ENCODE measurements around the gene DPRX. TPM values are rescaled to one million over a fixed set of nuclear protein-coding genes. Genes with fewer than 3 reads are reported as not detected.

Gene DPRX
- total and polyA plus RNA-seq, 4 experiments from 2014 or later: not detected

GRCh38 chr19:53647350-53647749 is 15.6 kb downstream of the DPRX start:
- no peaks in the 10 kb centered on the region for H3K4me1 Mint-ChIP-seq
- H3K27me3 Mint-ChIP-seq: no peaks in the 10 kb centered on the region
- H3K4me3 ChIP-seq (ENCODE audit: low read length in 2 of 2): no peak overlapping the region
- CTCF ChIA-PET (ENCODE audit: partially characterized antibody): no interaction called here
- H3K9me3 Mint-ChIP-seq: peaks cover 0 to 38% (median 9%) of the 10 kb centered on the region in 8 donors
- H3K4me3 Mint-ChIP-seq: no peak overlapping the region
- no peak for DNase-seq
- no peak overlapping the region for H3K27ac Mint-ChIP-seq
- no peak overlapping the region for H3K27ac ChIP-seq (ENCODE audit: low read depth, low read length)
- intact Hi-C loops (cut with micrococcal nuclease): no loop called here
- no peaks in the 10 kb centered on the region for H3K36me3 ChIP-seq (ENCODE audit: insufficient read depth, low read length)
- no peaks in the 10 kb centered on the region for H3K27me3 ChIP-seq (ENCODE audit: insufficient read depth, low read length)
- POLR2A ChIA-PET (ENCODE audit: partially characterized antibody): no interaction called here
- H3K36me3 Mint-ChIP-seq: peaks cover 0 to 1% of the 10 kb centered on the region in 2 donors
- no peaks in the 10 kb centered on the region for H3K9me3 ChIP-seq (ENCODE audit: control insufficient read depth in 1 of 2, low read length in 2 of 2)
- H3K4me1 ChIP-seq (ENCODE audit: insufficient read depth, low read length): no peaks in the 10 kb centered on the region

- H3K9me3 ChIP-seq (ENCODE audit: control insufficient read depth in 1 of 2, low read length in 2 of 2): no peaks in the 10 kb centered on the region
- intact Hi-C loops (cut with micrococcal nuclease): no loop called here
Measured at GRCh38 chr19:53647792-53648191, 16.0 kb downstream of the DPRX start.

GRCh38 chr19:53649746-53650593 is 18.2 kb downstream of the DPRX start:
- Mint-ChIP-seq H3K27me3 (no peaks in the 10 kb centered on the region), H3K4me3 (no peak overlapping the region), H3K27ac (no peak overlapping the region), H3K36me3 (peaks cover 0 to 1% of the 10 kb centered on the region in 2 donors), H3K9me3 (peaks cover 0 to 42% (median 20%) of the 10 kb centered on the region in 8 donors), H3K4me1 (no peaks in the 10 kb centered on the region)
- Histone ChIP-seq H3K27ac (ENCODE audit: low read depth, low read length) (no peak overlapping the region), H3K27me3 (ENCODE audit: insufficient read depth, low read length) (no peaks in the 10 kb centered on the region), H3K9me3 (ENCODE audit: control insufficient read depth in 1 of 2, low read length in 2 of 2) (no peaks in the 10 kb centered on the region), H3K4me3 (ENCODE audit: low read length in 2 of 2) (no peak overlapping the region), H3K4me1 (ENCODE audit: insufficient read depth, low read length) (no peaks in the 10 kb centered on the region), H3K36me3 (ENCODE audit: insufficient read depth, low read length) (no peaks in the 10 kb centered on the region)
- POLR2A ChIA-PET (ENCODE audit: partially characterized antibody): no interaction called here
- CTCF ChIA-PET (ENCODE audit: partially characterized antibody): no interaction called here
- DNase-seq: no peak
- intact Hi-C loops (cut with micrococcal nuclease): no loop called here

More at GRCh38 chr19:53647792-53648191, 16.0 kb downstream of the DPRX start:
- H3K27me3 ChIP-seq (ENCODE audit: insufficient read depth, low read length): no peaks in the 10 kb centered on the region
- Mint-ChIP-seq H3K36me3 (peaks cover 0 to 1% of the 10 kb centered on the region in 2 donors), H3K4me3 (no peak overlapping the region), H3K27me3 (no peaks in the 10 kb centered on the region), H3K9me3 (peaks cover 0 to 39% (median 11%) of the 10 kb centered on the region in 8 donors), H3K4me1 (no peaks in the 10 kb centered on the region), H3K27ac (no peak overlapping the region)
- H3K36me3 ChIP-seq (ENCODE audit: insufficient read depth, low read length): no peaks in the 10 kb centered on the region
- H3K27ac ChIP-seq (ENCODE audit: low read depth, low read length): no peak overlapping the region
- ChIA-PET POLR2A (ENCODE audit: partially characterized antibody) (no interaction called here), CTCF (ENCODE audit: partially characterized antibody) (no interaction called here)
- H3K4me3 ChIP-seq (ENCODE audit: low read length in 2 of 2): no peak overlapping the region
- no peak for DNase-seq
- H3K4me1 ChIP-seq (ENCODE audit: insufficient read depth, low read length): no peaks in the 10 kb centered on the region

GRCh38 chr19:53652476-53652875 is 20.7 kb downstream of the DPRX start:
- Mint-ChIP-seq H3K27me3 (no peaks in the 10 kb centered on the region), H3K36me3 (peaks cover 0 to 1% of the 10 kb centered on the region in 2 donors), H3K4me3 (no peak overlapping the region), H3K27ac (no peak overlapping the region), H3K9me3 (peaks cover 0 to 41% (median 27%) of the 10 kb centered on the region in 8 donors), H3K4me1 (no peaks in the 10 kb centered on the region)
- H3K27ac ChIP-seq (ENCODE audit: low read depth, low read length): no peak overlapping the region
- no peaks in the 10 kb centered on the region for H3K27me3 ChIP-seq (ENCODE audit: insufficient read depth, low read length)
- POLR2A ChIA-PET (ENCODE audit: partially characterized antibody): no interaction called here
- DNase-seq: no peak
- H3K4me1 ChIP-seq (ENCODE audit: insufficient read depth, low read length): no peaks in the 10 kb centered on the region
- H3K4me3 ChIP-seq (ENCODE audit: low read length in 2 of 2): no peak overlapping the region
- H3K9me3 ChIP-seq (ENCODE audit: control insufficient read depth in 1 of 2, low read length in 2 of 2): no peaks in the 10 kb centered on the region
- no peaks in the 10 kb centered on the region for H3K36me3 ChIP-seq (ENCODE audit: insufficient read depth, low read length)
- intact Hi-C loops (cut with micrococcal nuclease): no loop called here
- CTCF ChIA-PET (ENCODE audit: partially characterized antibody): no interaction called here

- no peaks in the 10 kb centered on the region for H3K9me3 ChIP-seq (ENCODE audit: control insufficient read depth in 1 of 2, low read length in 2 of 2)
- H3K4me1 Mint-ChIP-seq: no peaks in the 10 kb centered on the region
- no peak overlapping the region for H3K4me3 ChIP-seq (ENCODE audit: low read length in 2 of 2)
- H3K27ac Mint-ChIP-seq: no peak overlapping the region
- CTCF ChIA-PET (ENCODE audit: partially characterized antibody): no interaction called here
- H3K27me3 Mint-ChIP-seq: no peaks in the 10 kb centered on the region
- H3K4me1 ChIP-seq (ENCODE audit: insufficient read depth, low read length): no peaks in the 10 kb centered on the region
- no peak overlapping the region for H3K4me3 Mint-ChIP-seq
- no peaks in the 10 kb centered on the region for H3K36me3 ChIP-seq (ENCODE audit: insufficient read depth, low read length)
- H3K27me3 ChIP-seq (ENCODE audit: insufficient read depth, low read length): no peaks in the 10 kb centered on the region
- peaks cover 0 to 39% (median 29%) of the 10 kb centered on the region in 8 donors for H3K9me3 Mint-ChIP-seq
- DNase-seq: no peak
- intact Hi-C loops (cut with micrococcal nuclease): no loop called here
- H3K27ac ChIP-seq (ENCODE audit: low read depth, low read length): no peak overlapping the region
- POLR2A ChIA-PET (ENCODE audit: partially characterized antibody): no interaction called here
- peaks cover 0 to 1% of the 10 kb centered on the region in 2 donors for H3K36me3 Mint-ChIP-seq
Measured at GRCh38 chr19:53655042-53655665, 23.4 kb downstream of the DPRX start.

GRCh38 chr19:53657330-53657729 is 25.5 kb downstream of the DPRX start:
- intact Hi-C loops (cut with micrococcal nuclease): no loop called here

GRCh38 chr19:53657778-53658177 is 26.0 kb downstream of the DPRX start:
- H3K27me3 ChIP-seq (ENCODE audit: insufficient read depth, low read length): no peaks in the 10 kb centered on the region
- H3K36me3 ChIP-seq (ENCODE audit: insufficient read depth, low read length): no peaks in the 10 kb centered on the region
- no peak overlapping the region for H3K27ac ChIP-seq (ENCODE audit: low read depth, low read length)
- CTCF ChIA-PET (ENCODE audit: partially characterized antibody): no interaction called here
- H3K4me1 Mint-ChIP-seq: no peaks in the 10 kb centered on the region
- POLR2A ChIA-PET (ENCODE audit: partially characterized antibody): no interaction called here
- H3K4me3 Mint-ChIP-seq: no peak overlapping the region
- no peaks in the 10 kb centered on the region for H3K9me3 ChIP-seq (ENCODE audit: control insufficient read depth in 1 of 2, low read length in 2 of 2)
- no peak overlapping the region for H3K27ac Mint-ChIP-seq
- H3K27me3 Mint-ChIP-seq: no peaks in the 10 kb centered on the region
- no peaks in the 10 kb centered on the region for H3K4me1 ChIP-seq (ENCODE audit: insufficient read depth, low read length)
- DNase-seq: no peak
- peaks cover 0 to 38% (median 29%) of the 10 kb centered on the region in 8 donors for H3K9me3 Mint-ChIP-seq
- no peak overlapping the region for H3K4me3 ChIP-seq (ENCODE audit: low read length in 2 of 2)
- intact Hi-C loops (cut with micrococcal nuclease): no loop called here
- no peaks in the 10 kb centered on the region for H3K36me3 Mint-ChIP-seq

More at GRCh38 chr19:53657330-53657729, 25.5 kb downstream of the DPRX start:
- ChIA-PET POLR2A (ENCODE audit: partially characterized antibody) (no interaction called here), CTCF (ENCODE audit: partially characterized antibody) (no interaction called here)
- Mint-ChIP-seq H3K4me1 (no peaks in the 10 kb centered on the region), H3K9me3 (peaks cover 0 to 37% (median 29%) of the 10 kb centered on the region in 8 donors), H3K27ac (no peak overlapping the region), H3K27me3 (no peaks in the 10 kb centered on the region), H3K4me3 (no peak overlapping the region), H3K36me3 (no peaks in the 10 kb centered on the region)
- no peak for DNase-seq
- no peak overlapping the region for H3K27ac ChIP-seq (ENCODE audit: low read depth, low read length)
- no peaks in the 10 kb centered on the region for H3K27me3 ChIP-seq (ENCODE audit: insufficient read depth, low read length)
- no peaks in the 10 kb centered on the region for H3K4me1 ChIP-seq (ENCODE audit: insufficient read depth, low read length)
- H3K36me3 ChIP-seq (ENCODE audit: insufficient read depth, low read length): no peaks in the 10 kb centered on the region
- no peak overlapping the region for H3K4me3 ChIP-seq (ENCODE audit: low read length in 2 of 2)
- H3K9me3 ChIP-seq (ENCODE audit: control insufficient read depth in 1 of 2, low read length in 2 of 2): no peaks in the 10 kb centered on the region
